ENCODE results near the gene INCENP.

DNA sequence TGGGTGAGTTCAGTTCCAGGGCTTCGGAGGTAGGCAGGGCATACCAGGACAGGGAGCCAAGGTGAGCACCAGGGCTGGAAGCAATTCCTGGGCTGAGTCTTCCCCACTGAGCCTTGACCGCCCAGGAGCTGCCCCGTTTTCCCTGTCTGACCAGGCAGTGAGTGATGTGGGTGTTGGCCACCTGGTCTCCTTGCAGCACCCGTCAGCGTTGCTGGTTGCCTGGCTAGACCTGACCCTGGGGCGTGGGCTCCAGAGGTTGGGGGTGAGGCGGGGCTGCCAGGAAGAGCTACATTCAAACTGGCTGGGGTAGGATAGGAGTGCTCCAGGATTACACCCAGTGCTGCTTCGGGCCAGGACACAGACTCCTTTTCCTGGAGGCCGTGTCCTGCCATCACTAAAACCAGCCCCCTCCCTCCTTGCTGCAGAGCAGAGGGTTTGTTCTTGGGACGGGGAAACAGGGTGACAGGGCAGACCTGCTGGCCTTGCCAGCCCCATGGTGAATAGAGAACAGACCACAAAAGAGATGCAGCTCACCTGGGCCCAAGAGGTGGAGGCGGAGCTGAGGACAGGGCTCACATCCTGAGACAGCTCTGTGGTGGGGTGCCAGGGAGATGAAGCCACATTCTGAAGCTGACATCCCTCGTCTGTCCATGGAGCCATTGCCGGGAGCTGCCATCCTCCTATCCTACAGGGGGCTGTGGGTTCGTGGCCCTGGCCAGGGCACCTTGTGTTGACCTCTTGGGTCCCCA lies 14.2 kb downstream of the INCENP start:
- no peak for TF ChIP-seq EZH2 (IDR thresholded peaks at IDR 0.05; ENCODE audit: low read depth)
- TF ChIP-seq, protein P1, sequence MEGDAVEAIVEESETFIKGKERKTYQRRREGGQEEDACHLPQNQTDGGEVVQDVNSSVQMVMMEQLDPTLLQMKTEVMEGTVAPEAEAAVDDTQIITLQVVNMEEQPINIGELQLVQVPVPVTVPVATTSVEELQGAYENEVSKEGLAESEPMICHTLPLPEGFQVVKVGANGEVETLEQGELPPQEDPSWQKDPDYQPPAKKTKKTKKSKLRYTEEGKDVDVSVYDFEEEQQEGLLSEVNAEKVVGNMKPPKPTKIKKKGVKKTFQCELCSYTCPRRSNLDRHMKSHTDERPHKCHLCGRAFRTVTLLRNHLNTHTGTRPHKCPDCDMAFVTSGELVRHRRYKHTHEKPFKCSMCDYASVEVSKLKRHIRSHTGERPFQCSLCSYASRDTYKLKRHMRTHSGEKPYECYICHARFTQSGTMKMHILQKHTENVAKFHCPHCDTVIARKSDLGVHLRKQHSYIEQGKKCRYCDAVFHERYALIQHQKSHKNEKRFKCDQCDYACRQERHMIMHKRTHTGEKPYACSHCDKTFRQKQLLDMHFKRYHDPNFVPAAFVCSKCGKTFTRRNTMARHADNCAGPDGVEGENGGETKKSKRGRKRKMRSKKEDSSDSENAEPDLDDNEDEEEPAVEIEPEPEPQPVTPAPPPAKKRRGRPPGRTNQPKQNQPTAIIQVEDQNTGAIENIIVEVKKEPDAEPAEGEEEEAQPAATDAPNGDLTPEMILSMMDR (conservative IDR thresholded peaks at IDR 0.05) = no peak

Measured in PC-9 (cell line).